ENCODE measurements around the gene NNMT. TPM values are rescaled to one million over a fixed set of nuclear protein-coding genes. Genes with fewer than 3 reads are reported as not detected.
A peak's percentile ranks its signal among the peaks of the same experiment; 100 is the strongest.

Gene NNMT
- total and polyA plus RNA-seq, 7 donors, result 165 to 3,089 (median 751) TPM

GRCh38 chr11:114318361-114318760 is 22.2 kb downstream of the NNMT start:
- no peaks in the 10 kb centered on the region for H3K4me1 ChIP-seq
- peak overlapping the region; percentile 3 for H3K27ac ChIP-seq
- 35 to 38% (median 38%) methylated on average over 4 of the region's 4 CpGs for WGBS, 3 donors
- intact Hi-C loops (cut with DNase I), result no loop called here
- ATAC-seq, result no peak
- no peaks in the 10 kb centered on the region for H3K27me3 ChIP-seq (ENCODE audit: insufficient read depth in 3 of 3, low read length in 2 of 3)
- peak overlapping the region; percentile 36 for H3K4me3 ChIP-seq
- TF ChIP-seq, protein P1, sequence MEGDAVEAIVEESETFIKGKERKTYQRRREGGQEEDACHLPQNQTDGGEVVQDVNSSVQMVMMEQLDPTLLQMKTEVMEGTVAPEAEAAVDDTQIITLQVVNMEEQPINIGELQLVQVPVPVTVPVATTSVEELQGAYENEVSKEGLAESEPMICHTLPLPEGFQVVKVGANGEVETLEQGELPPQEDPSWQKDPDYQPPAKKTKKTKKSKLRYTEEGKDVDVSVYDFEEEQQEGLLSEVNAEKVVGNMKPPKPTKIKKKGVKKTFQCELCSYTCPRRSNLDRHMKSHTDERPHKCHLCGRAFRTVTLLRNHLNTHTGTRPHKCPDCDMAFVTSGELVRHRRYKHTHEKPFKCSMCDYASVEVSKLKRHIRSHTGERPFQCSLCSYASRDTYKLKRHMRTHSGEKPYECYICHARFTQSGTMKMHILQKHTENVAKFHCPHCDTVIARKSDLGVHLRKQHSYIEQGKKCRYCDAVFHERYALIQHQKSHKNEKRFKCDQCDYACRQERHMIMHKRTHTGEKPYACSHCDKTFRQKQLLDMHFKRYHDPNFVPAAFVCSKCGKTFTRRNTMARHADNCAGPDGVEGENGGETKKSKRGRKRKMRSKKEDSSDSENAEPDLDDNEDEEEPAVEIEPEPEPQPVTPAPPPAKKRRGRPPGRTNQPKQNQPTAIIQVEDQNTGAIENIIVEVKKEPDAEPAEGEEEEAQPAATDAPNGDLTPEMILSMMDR (IDR thresholded peaks at IDR 0.05), result no peak
- DNase-seq, result no peak
- no peaks in the 10 kb centered on the region for H3K9me3 ChIP-seq
- H3K36me3 ChIP-seq (ENCODE audit: insufficient read depth in 1 of 2, low read depth in 1 of 2), result peaks cover 7 to 10% of the 10 kb centered on the region in 2 donors

GRCh38 chr11:114319716-114320328 is 23.6 kb downstream of the NNMT start:
- intact Hi-C loops (cut with DNase I), result no loop called here
- H3K4me1 ChIP-seq, result no peaks in the 10 kb centered on the region
- DNase-seq (no peak), ATAC-seq (peak in 2 of 4 donors; percentile 12 to 19)
- 58 to 67% (median 65%) methylated on average over 5 of the region's 5 CpGs for WGBS, 3 donors
- no peak overlapping the region for H3K27ac ChIP-seq
- peak overlapping the region; percentile 36 for H3K4me3 ChIP-seq
- H3K36me3 ChIP-seq (ENCODE audit: insufficient read depth in 1 of 2, low read depth in 1 of 2), result no peaks in the 10 kb centered on the region
- H3K9me3 ChIP-seq, result no peaks in the 10 kb centered on the region
- no peaks in the 10 kb centered on the region for H3K27me3 ChIP-seq (ENCODE audit: insufficient read depth in 3 of 3, low read length in 2 of 3)
- TF ChIP-seq, protein P1 (IDR thresholded peaks at IDR 0.05), result no peak

- intact Hi-C loops (cut with DNase I), result no loop called here
- WGBS, 3 donors, result 52 to 69% (median 57%) methylated on average over 6 of the region's 6 CpGs
Observed at GRCh38 chr11:114321621-114322257, 25.5 kb downstream of the NNMT start.

GRCh38 chr11:114322934-114323333 is 26.7 kb downstream of the NNMT start:
- TF ChIP-seq, protein P1 (IDR thresholded peaks at IDR 0.05), result no peak
- H3K27ac ChIP-seq, result no peak overlapping the region
- intact Hi-C loops (cut with DNase I), result no loop called here

More at GRCh38 chr11:114321621-114322257, 25.5 kb downstream of the NNMT start:
- peak; percentile 57 to 64 for DNase-seq
- H3K27me3 ChIP-seq (ENCODE audit: insufficient read depth in 3 of 3, low read length in 2 of 3), result no peaks in the 10 kb centered on the region
- H3K36me3 ChIP-seq (ENCODE audit: insufficient read depth in 1 of 2, low read depth in 1 of 2), result no peaks in the 10 kb centered on the region
- no peak overlapping the region for H3K4me3 ChIP-seq
- H3K27ac ChIP-seq, result no peak overlapping the region
- TF ChIP-seq, protein P1 (IDR thresholded peaks at IDR 0.05), result no peak
- H3K4me1 ChIP-seq, result no peaks in the 10 kb centered on the region
- no peaks in the 10 kb centered on the region for H3K9me3 ChIP-seq
- peak; percentile 5 to 35 (median 22) for ATAC-seq

More at GRCh38 chr11:114322934-114323333, 26.7 kb downstream of the NNMT start:
- peak in 1 of 4 donors; percentile 1 for ATAC-seq
- DNase-seq, result no peak
- no peaks in the 10 kb centered on the region for H3K4me1 ChIP-seq
- H3K27me3 ChIP-seq (ENCODE audit: insufficient read depth in 3 of 3, low read length in 2 of 3), result no peaks in the 10 kb centered on the region
- H3K4me3 ChIP-seq, result no peak overlapping the region
- WGBS, 3 donors, result 85 to 96% (median 95%) methylated on average over 2 of the region's 2 CpGs
- H3K36me3 ChIP-seq (ENCODE audit: insufficient read depth in 1 of 2, low read depth in 1 of 2), result no peaks in the 10 kb centered on the region
- H3K9me3 ChIP-seq, result no peaks in the 10 kb centered on the region

Measured in psoas muscle (tissue), 8 donors.